Astrocyte of the cerebellum (primary cell): ENCODE results near the gene TRPM5.

Experiments used
- DNase-seq: peaks from one replicate; pipeline ENCODE4 v3.0.0-alpha.2; 2011; ENCODE audit warnings: low read depth
- H3K4me3 ChIP-seq: 2 replicates; pipeline ENCODE4 v1.5.1; 2011; ENCODE audit warnings: mild to moderate bottlenecking, low read depth, low read length, moderate library complexity
- in situ Hi-C: cut with HindIII; loops from 2 replicates; pipeline ENCODE4 v1.10.0; 2017; ENCODE audit warnings: low sequenced_read_pairs
- TF ChIP-seq, protein P1 (sequence below): IDR thresholded peaks from 2 replicates; pipeline ENCODE4 v1.5.1; 2012; ENCODE audit warnings: low read length, low read depth, moderate library complexity, mild to moderate bottlenecking; ENCODE audit errors: missing control alignments

The TRPM5 gene

DNA sequence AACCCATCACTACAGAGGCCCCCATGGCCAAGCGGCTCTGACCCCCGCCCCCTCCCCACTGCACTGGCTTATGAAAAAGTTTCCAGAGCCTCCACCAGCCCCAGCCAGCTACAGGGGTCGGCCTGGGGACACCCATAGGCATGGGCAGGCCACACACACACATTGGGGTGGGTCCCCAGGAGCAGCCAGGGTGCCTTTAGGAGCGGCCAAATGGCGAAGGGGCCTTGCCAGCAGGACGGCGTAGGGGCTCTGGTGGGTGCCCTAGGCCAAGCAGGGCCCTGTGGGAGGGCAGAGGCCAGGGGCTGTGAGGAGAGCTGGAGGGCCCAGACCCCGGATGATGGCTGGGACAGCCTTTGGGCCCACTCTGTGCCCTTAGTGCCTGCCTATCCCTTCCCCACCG lies 33.7 kb downstream of the TRPM5 start:
- TF ChIP-seq, protein P1, sequence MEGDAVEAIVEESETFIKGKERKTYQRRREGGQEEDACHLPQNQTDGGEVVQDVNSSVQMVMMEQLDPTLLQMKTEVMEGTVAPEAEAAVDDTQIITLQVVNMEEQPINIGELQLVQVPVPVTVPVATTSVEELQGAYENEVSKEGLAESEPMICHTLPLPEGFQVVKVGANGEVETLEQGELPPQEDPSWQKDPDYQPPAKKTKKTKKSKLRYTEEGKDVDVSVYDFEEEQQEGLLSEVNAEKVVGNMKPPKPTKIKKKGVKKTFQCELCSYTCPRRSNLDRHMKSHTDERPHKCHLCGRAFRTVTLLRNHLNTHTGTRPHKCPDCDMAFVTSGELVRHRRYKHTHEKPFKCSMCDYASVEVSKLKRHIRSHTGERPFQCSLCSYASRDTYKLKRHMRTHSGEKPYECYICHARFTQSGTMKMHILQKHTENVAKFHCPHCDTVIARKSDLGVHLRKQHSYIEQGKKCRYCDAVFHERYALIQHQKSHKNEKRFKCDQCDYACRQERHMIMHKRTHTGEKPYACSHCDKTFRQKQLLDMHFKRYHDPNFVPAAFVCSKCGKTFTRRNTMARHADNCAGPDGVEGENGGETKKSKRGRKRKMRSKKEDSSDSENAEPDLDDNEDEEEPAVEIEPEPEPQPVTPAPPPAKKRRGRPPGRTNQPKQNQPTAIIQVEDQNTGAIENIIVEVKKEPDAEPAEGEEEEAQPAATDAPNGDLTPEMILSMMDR = no peak
- DNase-seq = no peak
- in situ Hi-C loops = loop anchor here (5.0 kb wide), 1 partner anchor 228 kb away; no protein-coding TSS in a partner anchor
- no peak overlapping the region for H3K4me3 ChIP-seq

GRCh38 chr11:2409611-2410468 lies 34.5 kb downstream of the TRPM5 start:
- no peak for DNase-seq
- TF ChIP-seq, protein P1 = no peak
- no peak overlapping the region for H3K4me3 ChIP-seq
- in situ Hi-C loops = loop anchor here (5.0 kb wide), 1 partner anchor 228 kb away; no protein-coding TSS in a partner anchor

- no peak for DNase-seq
- TF ChIP-seq, protein P1 = no peak
- no peak overlapping the region for H3K4me3 ChIP-seq
- in situ Hi-C loops = no loop called here
Observed at GRCh38 chr11:2409126-2409525, 35.2 kb downstream of the TRPM5 start.

GRCh38 chr11:2408671-2409070 lies 35.6 kb downstream of the TRPM5 start:
- H3K4me3 ChIP-seq = no peak overlapping the region
- in situ Hi-C loops = no loop called here
- TF ChIP-seq, protein P1 = no peak
- DNase-seq = no peak

- in situ Hi-C loops = no loop called here
Observed at GRCh38 chr11:2406878-2407410, 37.4 kb downstream of the TRPM5 start.

GRCh38 chr11:2406451-2406850 lies 37.9 kb downstream of the TRPM5 start:
- no peak for DNase-seq
- TF ChIP-seq, protein P1 = no peak
- in situ Hi-C loops = no loop called here
- no peak overlapping the region for H3K4me3 ChIP-seq

More at GRCh38 chr11:2406878-2407410, 37.4 kb downstream of the TRPM5 start:
- DNase-seq = no peak
- no peak overlapping the region for H3K4me3 ChIP-seq
- TF ChIP-seq, protein P1 = no peak
